Mesothelial cell of epicardium (in vitro differentiated cells): ENCODE measurements around the gene NCK2. TPM values are rescaled to one million over a fixed set of nuclear protein-coding genes. Genes with fewer than 3 reads are reported as not detected.

Experiments
- DNase-seq, 2 experiments: peaks; one replicate each; pipeline ENCODE4 v3.0.0; 2021; ENCODE audit warnings: low spot score in 2 of 2; ENCODE audit not compliant: unreplicated experiment in 2 of 2
- H3K27ac Mint-ChIP-seq: 2 replicates; pipeline ENCODE4 v1.8.0; 2021; ENCODE audit warnings: mixed read lengths
- H3K27me3 Mint-ChIP-seq: 2 replicates; pipeline ENCODE4 v1.8.0; 2021; ENCODE audit warnings: low read depth, mixed read lengths
- H3K36me3 Mint-ChIP-seq: 2 replicates; pipeline ENCODE4 v1.8.0; 2021; ENCODE audit warnings: mixed read lengths
- H3K4me1 Mint-ChIP-seq: 2 replicates; pipeline ENCODE4 v1.8.0; 2021; ENCODE audit warnings: mixed read lengths
- H3K4me3 Mint-ChIP-seq: 2 replicates; pipeline ENCODE4 v1.8.0; 2021; ENCODE audit warnings: mild to moderate bottlenecking, moderate library complexity, mixed read lengths
- H3K9me3 Mint-ChIP-seq: 2 replicates; pipeline ENCODE4 v1.8.0; 2021; ENCODE audit warnings: mixed read lengths
- total RNA-seq: library from RNA; stranded (reverse); gene quantifications from 3 replicates; pipeline ENCODE4 v1.2.1, GENCODE V29; 2021
- TF ChIP-seq, protein P1 (sequence below): fragments of 200-600 bp; sonication (generic); IDR thresholded peaks from one replicate; pipeline ENCODE4 v1.5.0; 2021; ENCODE audit warnings: antibody characterized with exemption; ENCODE audit not compliant: unreplicated experiment

The NCK2 gene
- total RNA-seq, 1 donor from 2014 or later = 59.5 TPM

DNA sequence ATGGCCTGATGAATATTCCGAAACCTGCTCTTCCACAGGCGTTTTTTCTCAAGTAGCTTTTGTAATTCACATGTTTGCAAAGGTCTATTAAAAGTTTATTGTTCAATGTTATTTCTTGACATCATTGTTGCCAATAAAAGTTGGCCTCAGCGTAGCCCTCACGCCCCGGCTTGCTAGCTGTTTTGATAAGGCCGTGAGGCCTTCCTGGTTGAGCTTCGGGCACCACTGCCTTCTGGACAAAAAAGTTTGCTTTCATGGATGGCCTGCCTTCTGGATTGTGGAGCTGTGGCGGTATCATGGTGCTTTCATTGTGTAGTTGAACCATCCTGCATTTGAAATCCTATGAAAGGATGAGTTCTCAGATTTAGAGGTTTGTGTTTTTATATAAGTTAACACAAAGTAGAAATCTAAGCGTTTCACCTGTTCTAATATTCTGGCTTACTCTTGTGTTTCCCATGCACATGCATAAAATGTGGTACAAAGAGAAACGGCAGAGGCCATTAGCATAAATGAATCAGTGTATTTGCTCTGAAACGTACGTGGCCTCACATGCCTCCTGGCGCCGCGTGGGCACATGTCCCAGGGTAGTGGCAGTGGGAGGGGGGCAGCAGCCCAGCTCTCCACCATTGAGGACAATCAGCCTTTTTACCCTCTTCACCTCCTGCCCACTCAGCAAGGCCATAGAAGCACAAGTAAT, 134.5 kb downstream of the NCK2 start:
- Mint-ChIP-seq H3K9me3 (no peaks in the 10 kb centered on the region), H3K27ac (no peak overlapping the region), H3K4me3 (no peak overlapping the region), H3K27me3 (no peaks in the 10 kb centered on the region), H3K36me3 (peaks cover 39% of the 10 kb centered on the region), H3K4me1 (peaks cover 3% of the 10 kb centered on the region)
- TF ChIP-seq, protein P1, sequence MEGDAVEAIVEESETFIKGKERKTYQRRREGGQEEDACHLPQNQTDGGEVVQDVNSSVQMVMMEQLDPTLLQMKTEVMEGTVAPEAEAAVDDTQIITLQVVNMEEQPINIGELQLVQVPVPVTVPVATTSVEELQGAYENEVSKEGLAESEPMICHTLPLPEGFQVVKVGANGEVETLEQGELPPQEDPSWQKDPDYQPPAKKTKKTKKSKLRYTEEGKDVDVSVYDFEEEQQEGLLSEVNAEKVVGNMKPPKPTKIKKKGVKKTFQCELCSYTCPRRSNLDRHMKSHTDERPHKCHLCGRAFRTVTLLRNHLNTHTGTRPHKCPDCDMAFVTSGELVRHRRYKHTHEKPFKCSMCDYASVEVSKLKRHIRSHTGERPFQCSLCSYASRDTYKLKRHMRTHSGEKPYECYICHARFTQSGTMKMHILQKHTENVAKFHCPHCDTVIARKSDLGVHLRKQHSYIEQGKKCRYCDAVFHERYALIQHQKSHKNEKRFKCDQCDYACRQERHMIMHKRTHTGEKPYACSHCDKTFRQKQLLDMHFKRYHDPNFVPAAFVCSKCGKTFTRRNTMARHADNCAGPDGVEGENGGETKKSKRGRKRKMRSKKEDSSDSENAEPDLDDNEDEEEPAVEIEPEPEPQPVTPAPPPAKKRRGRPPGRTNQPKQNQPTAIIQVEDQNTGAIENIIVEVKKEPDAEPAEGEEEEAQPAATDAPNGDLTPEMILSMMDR = no peak
- DNase-seq = no peak

GRCh38 chr2:105879803-105880300, 135.1 kb downstream of the NCK2 start:
- no peak for DNase-seq
- TF ChIP-seq, protein P1 = no peak
- H3K27ac Mint-ChIP-seq = no peak overlapping the region
- H3K36me3 Mint-ChIP-seq = peaks cover 39% of the 10 kb centered on the region
- no peaks in the 10 kb centered on the region for H3K9me3 Mint-ChIP-seq
- H3K4me1 Mint-ChIP-seq = peaks cover 3% of the 10 kb centered on the region
- H3K4me3 Mint-ChIP-seq = no peak overlapping the region
- no peaks in the 10 kb centered on the region for H3K27me3 Mint-ChIP-seq

GRCh38 chr2:105880637-105881036, 135.9 kb downstream of the NCK2 start:
- no peak for DNase-seq
- H3K4me1 Mint-ChIP-seq = peaks cover 4% of the 10 kb centered on the region
- H3K36me3 Mint-ChIP-seq = peaks cover 39% of the 10 kb centered on the region
- H3K9me3 Mint-ChIP-seq = no peaks in the 10 kb centered on the region
- H3K27ac Mint-ChIP-seq = no peak overlapping the region
- no peaks in the 10 kb centered on the region for H3K27me3 Mint-ChIP-seq
- H3K4me3 Mint-ChIP-seq = no peak overlapping the region
- TF ChIP-seq, protein P1 = no peak

DNA sequence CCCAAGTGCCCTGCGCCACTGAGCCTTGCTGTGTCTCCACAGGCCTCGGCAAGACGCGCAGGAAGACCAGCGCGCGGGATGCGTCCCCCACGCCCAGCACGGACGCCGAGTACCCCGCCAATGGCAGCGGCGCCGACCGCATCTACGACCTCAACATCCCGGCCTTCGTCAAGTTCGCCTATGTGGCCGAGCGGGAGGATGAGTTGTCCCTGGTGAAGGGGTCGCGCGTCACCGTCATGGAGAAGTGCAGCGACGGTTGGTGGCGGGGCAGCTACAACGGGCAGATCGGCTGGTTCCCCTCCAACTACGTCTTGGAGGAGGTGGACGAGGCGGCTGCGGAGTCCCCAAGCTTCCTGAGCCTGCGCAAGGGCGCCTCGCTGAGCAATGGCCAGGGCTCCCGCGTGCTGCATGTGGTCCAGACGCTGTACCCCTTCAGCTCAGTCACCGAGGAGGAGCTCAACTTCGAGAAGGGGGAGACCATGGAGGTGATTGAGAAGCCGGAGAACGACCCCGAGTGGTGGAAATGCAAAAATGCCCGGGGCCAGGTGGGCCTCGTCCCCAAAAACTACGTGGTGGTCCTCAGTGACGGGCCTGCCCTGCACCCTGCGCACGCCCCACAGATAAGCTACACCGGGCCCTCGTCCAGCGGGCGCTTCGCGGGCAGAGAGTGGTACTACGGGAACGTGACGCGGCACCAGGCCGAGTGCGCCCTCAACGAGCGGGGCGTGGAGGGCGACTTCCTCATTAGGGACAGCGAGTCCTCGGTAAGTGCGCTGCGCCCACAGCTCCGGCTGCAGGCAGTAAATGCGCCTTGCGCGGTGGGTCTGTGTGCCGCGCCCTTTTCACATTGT, 136.8 kb downstream of the NCK2 start:
- H3K9me3 Mint-ChIP-seq = no peaks in the 10 kb centered on the region
- no peaks in the 10 kb centered on the region for H3K27me3 Mint-ChIP-seq
- H3K27ac Mint-ChIP-seq = no peak overlapping the region
- no peak overlapping the region for H3K4me3 Mint-ChIP-seq
- DNase-seq = no peak
- TF ChIP-seq, protein P1 = no peak
- peaks cover 39% of the 10 kb centered on the region for H3K36me3 Mint-ChIP-seq
- peaks cover 13% of the 10 kb centered on the region for H3K4me1 Mint-ChIP-seq

GRCh38 chr2:105882341-105882740, 137.6 kb downstream of the NCK2 start:
- peaks cover 39% of the 10 kb centered on the region for H3K36me3 Mint-ChIP-seq
- TF ChIP-seq, protein P1 = no peak
- DNase-seq = no peak
- H3K27ac Mint-ChIP-seq = peak overlapping the region; percentile 52
- H3K4me3 Mint-ChIP-seq = no peak overlapping the region
- no peaks in the 10 kb centered on the region for H3K9me3 Mint-ChIP-seq
- no peaks in the 10 kb centered on the region for H3K27me3 Mint-ChIP-seq
- H3K4me1 Mint-ChIP-seq = peaks cover 20% of the 10 kb centered on the region
